B cell (primary cell): ENCODE measurements around the gene CD99L2.

Experiments
- CTCF ChIP-seq: fragments of 200-600 bp; IDR thresholded peaks from one replicate; pipeline ENCODE4 v1.8.0; 2022; ENCODE audit warnings: antibody characterized with exemption, mild to moderate bottlenecking
- EZH2 ChIP-seq: IDR thresholded peaks from 2 replicates; pipeline ENCODE4 v1.6.1; 2012; ENCODE audit warnings: borderline replicate concordance, low read depth, mild to moderate bottlenecking, moderate library complexity, low read length; ENCODE audit not compliant: insufficient read depth, poor library complexity, severe bottlenecking

GRCh38 chrX:150942942-150943594 lies 44.6 kb upstream of the CD99L2 start:
- TF ChIP-seq EZH2 (no peak), CTCF (no peak)
